ENCODE data around the gene ACVR2B.
"Not testable (repeated sequence)": the region's sequence is repeated elsewhere in the genome, so short reads cannot be mapped to it uniquely, and the experiment has no call there.

The ACVR2B gene

DNA sequence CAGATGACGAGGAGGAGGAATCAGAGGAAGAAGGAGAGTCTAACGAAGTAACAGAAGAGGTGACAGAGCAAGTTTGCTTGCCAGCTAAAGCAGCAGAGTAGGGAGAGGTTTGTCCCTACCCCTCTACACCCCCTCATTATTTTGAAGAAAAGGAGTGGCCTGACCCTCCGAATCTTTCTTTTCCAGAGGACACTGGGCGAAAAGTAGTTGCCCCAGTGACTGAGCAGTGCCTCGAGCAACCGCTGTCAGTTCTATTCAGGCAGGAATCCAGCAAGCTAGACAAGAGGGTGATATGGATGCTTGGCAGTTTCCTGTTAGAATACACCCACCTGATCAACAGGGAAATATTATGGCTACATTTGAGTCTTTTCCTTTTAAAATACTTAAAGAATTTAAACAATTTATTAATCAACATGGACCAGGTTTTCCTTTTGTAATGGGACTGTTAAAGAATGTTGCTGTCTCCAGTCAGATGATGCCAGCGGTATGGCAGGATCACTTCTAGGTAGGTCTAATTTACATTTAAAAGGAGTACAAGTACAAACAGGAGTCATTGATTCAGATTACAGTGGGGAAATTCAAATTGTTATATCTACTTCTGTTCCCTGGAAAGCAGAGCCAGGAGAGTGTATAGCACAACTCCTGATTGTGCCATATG lies 31.9 kb upstream of the ACVR2B start:
- Histone ChIP-seq H3K23ac (ENCODE audit: low read depth, low read length, poor library complexity) (no peak overlapping the region), H3K4me1 (ENCODE audit: control insufficient read depth in 2 of 2, insufficient read depth in 1 of 2, low read depth in 1 of 2, low read length in 2 of 2) (no peaks in the 10 kb centered on the region), H2BK5ac (ENCODE audit: low read length) (no peak overlapping the region), H2BK12ac (ENCODE audit: low read length) (no peak overlapping the region), H3K4me2 (ENCODE audit: insufficient read depth, low read length, poor library complexity, severe bottlenecking) (no peak overlapping the region), H3K4ac (ENCODE audit: low read length) (no peak overlapping the region), H4K91ac (ENCODE audit: low read depth, low read length, poor library complexity) (no peak overlapping the region), H3K27me3 (ENCODE audit: control insufficient read depth in 3 of 3, insufficient read depth in 3 of 3, low read depth in 1 of 3, low read length in 3 of 3) (no peaks in the 10 kb centered on the region), H2BK120ac (ENCODE audit: low read depth, low read length) (no peak overlapping the region), H3K18ac (ENCODE audit: low read length) (no peak overlapping the region), H3K4me3 (ENCODE audit: low read length in 2 of 2) (no peak overlapping the region), H2AK5ac (ENCODE audit: low read depth, low read length) (no peak overlapping the region), H3K9ac (ENCODE audit: low read depth, low read length, poor library complexity) (no peak overlapping the region), H2AFZ (ENCODE audit: low read length) (no peak overlapping the region), H3K9me3 (replicated peaks in 1 of 2; ENCODE audit: control insufficient read depth in 2 of 2, insufficient read depth in 1 of 2, low read depth in 1 of 2, low read length in 2 of 2) (no peaks in the 10 kb centered on the region), H3K79me1 (ENCODE audit: low read depth, low read length) (no peaks in the 10 kb centered on the region), H4K8ac (ENCODE audit: low read depth, low read length) (no peak overlapping the region), H3K27ac (replicated peaks; ENCODE audit: low read length) (no peak overlapping the region), H3K14ac (ENCODE audit: low read length) (no peak overlapping the region), H3K36me3 (replicated peaks in 1 of 2; ENCODE audit: control insufficient read depth in 2 of 2, insufficient read depth in 2 of 2, low read length in 2 of 2) (no peaks in the 10 kb centered on the region), H2BK15ac (ENCODE audit: low read length) (no peak overlapping the region)
- no peak for DNase-seq (ENCODE audit: low spot score)
- WGBS, 2 donors (ENCODE audit: extremely low coverage in 2 of 2, insufficient read length in 2 of 2, insufficient replicate concordance in 1 of 2), result no CpG with 5 or more reads among the region's 7 CpGs

DNA sequence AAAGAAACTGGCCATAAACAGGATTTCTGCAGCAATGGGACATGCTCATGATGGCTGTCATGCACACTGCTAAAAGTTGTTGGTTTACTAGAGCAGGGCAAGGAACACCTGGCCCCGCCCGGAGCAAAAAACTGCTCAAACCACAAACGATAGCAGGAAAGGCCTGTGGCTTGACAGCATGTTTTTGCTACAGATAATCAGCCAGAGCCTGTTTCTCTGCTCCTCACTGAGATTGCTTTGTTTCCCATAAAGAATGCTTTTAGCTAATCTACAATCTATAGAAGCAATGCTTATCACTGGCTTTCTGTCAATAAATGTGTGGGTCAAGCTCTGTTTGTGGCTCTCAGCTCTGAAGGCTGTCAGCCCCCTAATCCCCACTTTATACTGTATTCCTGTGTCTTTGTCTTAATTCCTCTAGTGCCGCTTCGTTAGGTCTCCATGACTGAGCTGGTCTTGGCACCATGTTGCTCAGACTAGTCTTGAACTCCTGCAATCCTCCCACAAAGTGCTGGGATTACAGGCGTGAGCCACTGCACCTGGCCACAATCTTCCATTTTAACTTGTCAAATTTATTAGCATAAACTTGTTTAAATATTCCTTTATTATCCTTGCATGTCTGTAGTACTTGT lies 26.8 kb upstream of the ACVR2B start:
- not testable (repeated sequence) for H3K14ac ChIP-seq (ENCODE audit: low read length); H3K23ac ChIP-seq (ENCODE audit: low read depth, low read length, poor library complexity); H2AFZ ChIP-seq (ENCODE audit: low read length); H3K4me2 ChIP-seq (ENCODE audit: insufficient read depth, low read length, poor library complexity, severe bottlenecking); H3K9ac ChIP-seq (ENCODE audit: low read depth, low read length, poor library complexity); H3K4me1 ChIP-seq (ENCODE audit: control insufficient read depth in 2 of 2, insufficient read depth in 1 of 2, low read depth in 1 of 2, low read length in 2 of 2); H2AK5ac ChIP-seq (ENCODE audit: low read depth, low read length); H3K4me3 ChIP-seq (ENCODE audit: low read length in 2 of 2); H3K27me3 ChIP-seq (ENCODE audit: control insufficient read depth in 3 of 3, insufficient read depth in 3 of 3, low read depth in 1 of 3, low read length in 3 of 3); H2BK15ac ChIP-seq (ENCODE audit: low read length); H3K18ac ChIP-seq (ENCODE audit: low read length); H4K91ac ChIP-seq (ENCODE audit: low read depth, low read length, poor library complexity); H2BK120ac ChIP-seq (ENCODE audit: low read depth, low read length); H2BK5ac ChIP-seq (ENCODE audit: low read length); H3K9me3 ChIP-seq (replicated peaks in 1 of 2; ENCODE audit: control insufficient read depth in 2 of 2, insufficient read depth in 1 of 2, low read depth in 1 of 2, low read length in 2 of 2); H3K79me1 ChIP-seq (ENCODE audit: low read depth, low read length); H3K36me3 ChIP-seq (replicated peaks in 1 of 2; ENCODE audit: control insufficient read depth in 2 of 2, insufficient read depth in 2 of 2, low read length in 2 of 2); DNase-seq (ENCODE audit: low spot score); H2BK12ac ChIP-seq (ENCODE audit: low read length); H3K4ac ChIP-seq (ENCODE audit: low read length); H3K27ac ChIP-seq (replicated peaks; ENCODE audit: low read length); H4K8ac ChIP-seq (ENCODE audit: low read depth, low read length)
- no CpG with 5 or more reads among the region's 6 CpGs for WGBS, 2 donors (ENCODE audit: extremely low coverage in 2 of 2, insufficient read length in 2 of 2, insufficient replicate concordance in 1 of 2)

DNA sequence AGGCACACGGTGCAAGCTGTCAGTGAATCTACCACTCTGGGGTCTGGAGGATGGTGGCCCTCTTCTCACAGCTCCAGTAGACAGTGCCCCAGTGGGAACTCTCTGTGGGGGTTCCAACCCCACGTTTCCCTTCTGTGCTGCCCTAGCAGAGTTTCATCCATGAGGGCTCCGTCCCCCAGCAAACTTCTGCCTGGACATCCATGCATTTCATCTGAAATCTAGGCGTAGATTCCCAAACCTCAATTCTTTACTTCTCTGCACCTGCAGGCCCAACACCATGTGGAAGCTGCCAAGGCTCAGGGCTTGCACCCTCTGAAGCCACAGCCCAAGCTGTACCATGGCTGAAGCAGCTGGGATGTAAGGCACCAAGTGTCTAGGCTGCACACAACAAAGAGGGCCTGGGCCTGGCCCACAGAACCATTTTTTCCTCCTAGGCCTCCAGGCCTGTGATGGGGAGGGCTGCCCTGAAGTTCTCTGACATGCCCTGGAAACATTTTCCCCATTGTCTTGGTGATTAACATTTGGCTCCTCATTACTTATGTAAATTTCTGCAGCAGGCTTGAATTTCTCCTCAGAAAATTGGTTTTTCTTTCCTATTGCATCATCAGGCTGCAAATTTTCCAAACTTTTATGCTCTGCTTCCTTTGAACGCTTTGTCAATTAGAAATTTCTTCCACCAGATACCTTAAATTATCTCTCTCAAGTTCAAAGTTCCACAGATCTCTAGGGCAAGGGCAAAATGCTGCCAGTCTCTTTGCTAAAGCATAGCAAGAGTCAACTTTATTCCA lies 20.6 kb upstream of the ACVR2B start:
- H3K23ac ChIP-seq (ENCODE audit: low read depth, low read length, poor library complexity); H3K27me3 ChIP-seq (ENCODE audit: control insufficient read depth in 3 of 3, insufficient read depth in 3 of 3, low read depth in 1 of 3, low read length in 3 of 3): not testable (repeated sequence)

DNA sequence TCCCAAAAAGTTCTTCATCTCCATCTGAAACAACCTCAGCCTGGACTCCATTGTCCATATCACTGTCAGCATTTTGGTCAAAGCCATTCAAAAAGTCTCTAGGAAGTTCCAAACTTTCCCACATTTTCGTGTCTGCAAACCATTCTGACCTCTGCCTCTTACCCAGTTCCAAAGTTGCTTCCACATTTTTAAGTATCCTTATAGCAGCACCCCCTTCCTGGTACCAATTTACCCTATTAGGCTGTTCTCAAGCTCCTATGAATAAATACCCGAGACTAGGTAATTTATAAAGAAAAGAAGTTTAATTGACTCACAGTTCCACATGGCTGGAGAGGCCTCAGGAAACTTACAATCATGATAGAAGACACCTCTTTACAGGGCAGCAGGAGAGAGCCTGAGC lies 20.0 kb upstream of the ACVR2B start:
- H3K4me3 ChIP-seq (ENCODE audit: low read length in 2 of 2); H2BK120ac ChIP-seq (ENCODE audit: low read depth, low read length); H3K18ac ChIP-seq (ENCODE audit: low read length); H2BK12ac ChIP-seq (ENCODE audit: low read length); H3K23ac ChIP-seq (ENCODE audit: low read depth, low read length, poor library complexity); H2AFZ ChIP-seq (ENCODE audit: low read length); H3K27me3 ChIP-seq (ENCODE audit: control insufficient read depth in 3 of 3, insufficient read depth in 3 of 3, low read depth in 1 of 3, low read length in 3 of 3); H2BK15ac ChIP-seq (ENCODE audit: low read length); H3K4me1 ChIP-seq (ENCODE audit: control insufficient read depth in 2 of 2, insufficient read depth in 1 of 2, low read depth in 1 of 2, low read length in 2 of 2); H2AK5ac ChIP-seq (ENCODE audit: low read depth, low read length); H2BK5ac ChIP-seq (ENCODE audit: low read length); DNase-seq (ENCODE audit: low spot score); H3K36me3 ChIP-seq (replicated peaks in 1 of 2; ENCODE audit: control insufficient read depth in 2 of 2, insufficient read depth in 2 of 2, low read length in 2 of 2); H4K8ac ChIP-seq (ENCODE audit: low read depth, low read length); H3K79me1 ChIP-seq (ENCODE audit: low read depth, low read length); H3K14ac ChIP-seq (ENCODE audit: low read length); H3K9ac ChIP-seq (ENCODE audit: low read depth, low read length, poor library complexity); H3K4ac ChIP-seq (ENCODE audit: low read length); H3K4me2 ChIP-seq (ENCODE audit: insufficient read depth, low read length, poor library complexity, severe bottlenecking); H4K91ac ChIP-seq (ENCODE audit: low read depth, low read length, poor library complexity); H3K27ac ChIP-seq (replicated peaks; ENCODE audit: low read length): not testable (repeated sequence)
- WGBS, 2 donors (ENCODE audit: extremely low coverage in 2 of 2, insufficient read length in 2 of 2, insufficient replicate concordance in 1 of 2), result no CpG with 5 or more reads among the region's 2 CpGs
- peaks cover 11 to 12% of the 10 kb centered on the region in 2 donors for H3K9me3 ChIP-seq (replicated peaks in 1 of 2; ENCODE audit: control insufficient read depth in 2 of 2, insufficient read depth in 1 of 2, low read depth in 1 of 2, low read length in 2 of 2)

More for the DNA sequence above, 20.6 kb upstream of the ACVR2B start:
- not testable (repeated sequence) for H3K27ac ChIP-seq (replicated peaks; ENCODE audit: low read length); H2AK5ac ChIP-seq (ENCODE audit: low read depth, low read length); DNase-seq (ENCODE audit: low spot score); H3K9ac ChIP-seq (ENCODE audit: low read depth, low read length, poor library complexity); H3K4me3 ChIP-seq (ENCODE audit: low read length in 2 of 2); H2BK15ac ChIP-seq (ENCODE audit: low read length); H2BK120ac ChIP-seq (ENCODE audit: low read depth, low read length); H4K8ac ChIP-seq (ENCODE audit: low read depth, low read length); H3K4me2 ChIP-seq (ENCODE audit: insufficient read depth, low read length, poor library complexity, severe bottlenecking); H3K36me3 ChIP-seq (replicated peaks in 1 of 2; ENCODE audit: control insufficient read depth in 2 of 2, insufficient read depth in 2 of 2, low read length in 2 of 2); H2AFZ ChIP-seq (ENCODE audit: low read length); H3K4ac ChIP-seq (ENCODE audit: low read length); H4K91ac ChIP-seq (ENCODE audit: low read depth, low read length, poor library complexity); H2BK12ac ChIP-seq (ENCODE audit: low read length); H3K4me1 ChIP-seq (ENCODE audit: control insufficient read depth in 2 of 2, insufficient read depth in 1 of 2, low read depth in 1 of 2, low read length in 2 of 2); H3K14ac ChIP-seq (ENCODE audit: low read length); H3K18ac ChIP-seq (ENCODE audit: low read length); H2BK5ac ChIP-seq (ENCODE audit: low read length); H3K79me1 ChIP-seq (ENCODE audit: low read depth, low read length)
- H3K9me3 ChIP-seq (replicated peaks in 1 of 2; ENCODE audit: control insufficient read depth in 2 of 2, insufficient read depth in 1 of 2, low read depth in 1 of 2, low read length in 2 of 2), result peaks cover 11 to 12% of the 10 kb centered on the region in 2 donors
- no CpG with 5 or more reads among the region's 5 CpGs for WGBS, 2 donors (ENCODE audit: extremely low coverage in 2 of 2, insufficient read length in 2 of 2, insufficient replicate concordance in 1 of 2)

Measured in neuronal stem cell (in vitro differentiated cells).